Stimulated activated CD8-positive, alpha-beta memory T cell treated with anti-CD3 and anti-CD28 coated beads, Interleukin-15, amount 100 ng/mL, for 1 hour (primary cell): Measurements from ENCODE around the gene RPS14.

Source experiments
- DNase-seq: peaks from one replicate; pipeline ENCODE4 v3.0.0-alpha.2; 2020; ENCODE audit warnings: low read depth

Gene RPS14

GRCh38 chr5:150449517-150450339 is at the start of gene RPS14:
RPS14 (minus strand) TSS chr5:150449739; CDS start chr5:150447733, 2,006 bp downstream.
- DNase-seq, result peak; percentile 92

- no peak for DNase-seq
These were observed 49.4 kb upstream of the RPS14 start for GRCh38 chr5:150498971-150499370.

- no peak for DNase-seq
These were observed 49.0 kb upstream of the RPS14 start for GRCh38 chr5:150498501-150498900.

- DNase-seq, result no peak
These were observed 48.4 kb upstream of the RPS14 start for GRCh38 chr5:150497989-150498317.

GRCh38 chr5:150497274-150497988 is 47.9 kb upstream of the RPS14 start:
- DNase-seq, result no peak

GRCh38 chr5:150496534-150496933 is 47.0 kb upstream of the RPS14 start:
- no peak for DNase-seq

GRCh38 chr5:150496098-150496497 is 46.6 kb upstream of the RPS14 start:
- no peak for DNase-seq

- DNase-seq, result no peak
These were observed 43.1 kb upstream of the RPS14 start for GRCh38 chr5:150492621-150493020.

GRCh38 chr5:150491876-150492275 is 42.3 kb upstream of the RPS14 start:
- DNase-seq, result no peak

GRCh38 chr5:150490754-150491153 is 41.2 kb upstream of the RPS14 start:
- DNase-seq, result no peak

- DNase-seq, result no peak
These were observed 40.7 kb upstream of the RPS14 start for GRCh38 chr5:150490296-150490669.

- no peak for DNase-seq
These were observed 40.1 kb upstream of the RPS14 start for GRCh38 chr5:150489360-150490295.

- no peak for DNase-seq
These were observed 39.2 kb upstream of the RPS14 start for GRCh38 chr5:150488519-150489359.

GRCh38 chr5:150487199-150488061 is 37.9 kb upstream of the RPS14 start:
- no peak for DNase-seq

- no peak for DNase-seq
These were observed 37.1 kb upstream of the RPS14 start for GRCh38 chr5:150486402-150487198.

- DNase-seq, result no peak
These were observed 36.3 kb upstream of the RPS14 start for GRCh38 chr5:150485693-150486401.

GRCh38 chr5:150484964-150485692 is 35.6 kb upstream of the RPS14 start:
- no peak for DNase-seq

- DNase-seq, result no peak
These were observed 32.5 kb upstream of the RPS14 start for GRCh38 chr5:150481972-150482406.

- no peak for DNase-seq
These were observed 32.1 kb upstream of the RPS14 start for GRCh38 chr5:150481708-150481965.
